ENCODE data around the gene MAGI2.

MAGI2 gene

GRCh38 chr7:78161781-78162180 lies 1291.7 kb downstream of the MAGI2 start:
- Histone ChIP-seq H3K27me3 (ENCODE audit: low read length) (no peaks in the 10 kb centered on the region), H3K36me3 (ENCODE audit: low read length) (no peaks in the 10 kb centered on the region), H3K9ac (ENCODE audit: low read length) (no peak overlapping the region), H3K27ac (ENCODE audit: low read depth, low read length) (no peak overlapping the region), H3K4me2 (ENCODE audit: low read depth, low read length, poor library complexity, severe bottlenecking) (no peak overlapping the region), H3F3A (ENCODE audit: insufficient read depth) (no peaks in the 10 kb centered on the region), H3K9me3 (ENCODE audit: insufficient read depth, low read length) (no peaks in the 10 kb centered on the region), H3K79me2 (ENCODE audit: insufficient read depth, low read length) (no peaks in the 10 kb centered on the region), H3K9me2 (replicated peaks; ENCODE audit: insufficient read depth, low read length) (no peaks in the 10 kb centered on the region), H4K20me1 (ENCODE audit: low read depth, low read length) (no peaks in the 10 kb centered on the region), H2AFZ (ENCODE audit: low read depth, low read length, severe bottlenecking) (no peak overlapping the region), H3K4me3 (ENCODE audit: insufficient read depth, low read length, poor library complexity, severe bottlenecking) (no peak overlapping the region)
- TF ChIP-seq, protein P1, sequence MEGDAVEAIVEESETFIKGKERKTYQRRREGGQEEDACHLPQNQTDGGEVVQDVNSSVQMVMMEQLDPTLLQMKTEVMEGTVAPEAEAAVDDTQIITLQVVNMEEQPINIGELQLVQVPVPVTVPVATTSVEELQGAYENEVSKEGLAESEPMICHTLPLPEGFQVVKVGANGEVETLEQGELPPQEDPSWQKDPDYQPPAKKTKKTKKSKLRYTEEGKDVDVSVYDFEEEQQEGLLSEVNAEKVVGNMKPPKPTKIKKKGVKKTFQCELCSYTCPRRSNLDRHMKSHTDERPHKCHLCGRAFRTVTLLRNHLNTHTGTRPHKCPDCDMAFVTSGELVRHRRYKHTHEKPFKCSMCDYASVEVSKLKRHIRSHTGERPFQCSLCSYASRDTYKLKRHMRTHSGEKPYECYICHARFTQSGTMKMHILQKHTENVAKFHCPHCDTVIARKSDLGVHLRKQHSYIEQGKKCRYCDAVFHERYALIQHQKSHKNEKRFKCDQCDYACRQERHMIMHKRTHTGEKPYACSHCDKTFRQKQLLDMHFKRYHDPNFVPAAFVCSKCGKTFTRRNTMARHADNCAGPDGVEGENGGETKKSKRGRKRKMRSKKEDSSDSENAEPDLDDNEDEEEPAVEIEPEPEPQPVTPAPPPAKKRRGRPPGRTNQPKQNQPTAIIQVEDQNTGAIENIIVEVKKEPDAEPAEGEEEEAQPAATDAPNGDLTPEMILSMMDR (IDR thresholded peaks at IDR 0.05; ENCODE audit: insufficient read depth, low read length, poor library complexity, severe bottlenecking) = no peak
- no peak for TF ChIP-seq EZH2phosphoT487 (conservative IDR thresholded peaks at IDR 0.05; ENCODE audit: low read length)

- no peak overlapping the region for H2AFZ ChIP-seq (ENCODE audit: low read depth, low read length, severe bottlenecking)
- H3K27ac ChIP-seq (ENCODE audit: low read depth, low read length) = no peak overlapping the region
- no peaks in the 10 kb centered on the region for H3K79me2 ChIP-seq (ENCODE audit: insufficient read depth, low read length)
- no peaks in the 10 kb centered on the region for H3K9me2 ChIP-seq (replicated peaks; ENCODE audit: insufficient read depth, low read length)
- no peak overlapping the region for H3K4me3 ChIP-seq (ENCODE audit: insufficient read depth, low read length, poor library complexity, severe bottlenecking)
- TF ChIP-seq, protein P1 (IDR thresholded peaks at IDR 0.05; ENCODE audit: insufficient read depth, low read length, poor library complexity, severe bottlenecking) = no peak
- no peak for TF ChIP-seq EZH2phosphoT487 (conservative IDR thresholded peaks at IDR 0.05; ENCODE audit: low read length)
- no peak overlapping the region for H3K4me2 ChIP-seq (ENCODE audit: low read depth, low read length, poor library complexity, severe bottlenecking)
- H3K9ac ChIP-seq (ENCODE audit: low read length) = no peak overlapping the region
- no peaks in the 10 kb centered on the region for H3K9me3 ChIP-seq (ENCODE audit: insufficient read depth, low read length)
- H3K36me3 ChIP-seq (ENCODE audit: low read length) = no peaks in the 10 kb centered on the region
- H3F3A ChIP-seq (ENCODE audit: insufficient read depth) = no peaks in the 10 kb centered on the region
- H4K20me1 ChIP-seq (ENCODE audit: low read depth, low read length) = no peaks in the 10 kb centered on the region
- H3K27me3 ChIP-seq (ENCODE audit: low read length) = no peaks in the 10 kb centered on the region
Observed at GRCh38 chr7:78159545-78159944, 1293.9 kb downstream of the MAGI2 start.

- Histone ChIP-seq H3F3A (ENCODE audit: insufficient read depth) (no peaks in the 10 kb centered on the region), H3K9me3 (ENCODE audit: insufficient read depth, low read length) (no peaks in the 10 kb centered on the region), H3K9me2 (replicated peaks; ENCODE audit: insufficient read depth, low read length) (no peaks in the 10 kb centered on the region), H2AFZ (ENCODE audit: low read depth, low read length, severe bottlenecking) (no peak overlapping the region), H3K4me2 (ENCODE audit: low read depth, low read length, poor library complexity, severe bottlenecking) (no peak overlapping the region), H3K79me2 (ENCODE audit: insufficient read depth, low read length) (no peaks in the 10 kb centered on the region), H3K9ac (ENCODE audit: low read length) (no peak overlapping the region), H3K27me3 (ENCODE audit: low read length) (no peaks in the 10 kb centered on the region), H4K20me1 (ENCODE audit: low read depth, low read length) (no peaks in the 10 kb centered on the region), H3K36me3 (ENCODE audit: low read length) (no peaks in the 10 kb centered on the region), H3K4me3 (ENCODE audit: insufficient read depth, low read length, poor library complexity, severe bottlenecking) (no peak overlapping the region), H3K27ac (ENCODE audit: low read depth, low read length) (no peak overlapping the region)
- TF ChIP-seq EZH2phosphoT487 (conservative IDR thresholded peaks at IDR 0.05; ENCODE audit: low read length) = no peak
- TF ChIP-seq, protein P1 (IDR thresholded peaks at IDR 0.05; ENCODE audit: insufficient read depth, low read length, poor library complexity, severe bottlenecking) = no peak
Observed at GRCh38 chr7:78153285-78153684, 1300.2 kb downstream of the MAGI2 start.
